Hypothalamus (tissue), 51 donors: ENCODE measurements around the gene DHRS7B.
"Not testable (repeated sequence)": the region's sequence is repeated elsewhere in the genome, so short reads cannot be mapped to it uniquely, and the experiment has no call there.

ENCODE experiments used
- DNase-seq, 51 donors: peaks; one replicate each; lab custom pipeline; 2025; lab: John Stamatoyannopoulos, UW

Gene DHRS7B

DNA sequence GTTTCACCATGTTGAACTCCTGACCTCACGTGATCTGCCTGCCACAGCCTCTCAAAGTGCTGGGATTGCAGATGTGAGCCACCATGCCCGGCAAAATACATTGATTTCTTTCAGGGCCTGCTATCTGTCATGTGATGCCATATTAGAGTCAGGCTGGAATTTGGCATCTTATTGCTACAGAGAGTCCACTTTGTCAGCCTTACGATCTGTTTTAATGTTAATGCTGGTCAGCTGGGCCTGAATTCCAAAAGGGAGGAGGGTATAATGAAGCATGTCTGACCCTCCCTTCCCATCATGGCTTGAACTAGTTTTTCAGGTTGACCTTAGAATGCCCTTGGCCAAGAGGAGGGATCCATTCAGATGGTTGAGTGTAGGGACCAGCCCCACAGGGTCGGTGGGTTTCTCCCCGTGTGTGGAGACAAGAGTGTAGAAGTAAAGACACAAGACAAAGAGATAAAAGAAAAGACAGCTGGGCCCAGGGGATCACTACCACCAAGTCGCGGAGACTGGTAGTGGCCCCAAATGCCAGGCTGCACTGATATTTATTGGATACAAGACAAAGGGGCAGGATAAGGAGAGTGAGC, 19.6 kb upstream of the DHRS7B start:
- not testable (repeated sequence) for DNase-seq

DNA sequence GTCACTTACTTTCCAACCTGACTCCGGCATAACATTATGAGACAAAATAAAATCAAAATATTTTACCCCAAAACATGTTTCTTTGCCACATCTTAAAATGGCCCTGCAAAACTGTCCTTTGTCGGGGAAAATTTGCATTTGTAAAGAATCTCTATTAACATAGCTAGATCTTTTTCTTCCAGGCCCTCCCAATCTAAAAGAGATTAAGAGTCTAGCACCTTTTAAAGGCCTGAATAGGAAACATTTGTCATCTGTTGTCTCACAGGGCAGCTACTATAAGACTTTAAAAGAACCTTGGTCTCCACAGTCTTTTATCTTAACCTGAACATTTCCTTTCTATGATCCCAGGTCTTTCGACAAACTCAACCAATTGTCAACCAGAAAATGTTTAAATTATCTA, 18.1 kb upstream of the DHRS7B start:
- DNase-seq, result no peak

DNA sequence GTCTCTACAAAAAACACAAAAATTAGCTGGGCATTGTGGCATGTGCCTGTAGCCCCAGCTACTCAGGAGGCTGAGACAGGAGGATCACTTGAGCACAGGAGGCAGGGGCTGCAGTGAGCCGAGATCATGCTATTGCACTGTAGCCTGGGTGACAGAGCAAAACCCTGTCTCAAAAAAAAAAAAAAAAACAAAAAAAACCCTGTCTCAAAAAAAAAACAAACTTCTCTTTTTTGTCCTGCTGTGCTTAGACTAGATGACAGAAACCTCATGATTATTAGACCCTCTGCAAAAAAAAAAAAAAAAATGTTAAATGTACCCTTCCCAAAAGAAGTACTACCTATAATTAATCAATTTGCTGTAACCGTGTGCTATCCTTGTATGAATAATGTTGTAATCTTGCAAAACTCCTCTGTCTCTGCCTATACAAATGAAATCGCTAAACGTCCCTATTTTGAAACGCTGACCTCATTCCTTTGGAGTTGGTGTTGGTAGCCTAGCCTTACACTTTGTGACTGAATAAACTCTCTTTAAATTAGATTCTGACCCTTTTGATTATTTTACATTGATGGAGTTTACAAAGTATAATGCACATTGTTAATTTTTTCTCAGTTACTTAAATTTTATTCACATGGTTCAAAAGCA, 13.6 kb upstream of the DHRS7B start:
- no peak for DNase-seq

DNA sequence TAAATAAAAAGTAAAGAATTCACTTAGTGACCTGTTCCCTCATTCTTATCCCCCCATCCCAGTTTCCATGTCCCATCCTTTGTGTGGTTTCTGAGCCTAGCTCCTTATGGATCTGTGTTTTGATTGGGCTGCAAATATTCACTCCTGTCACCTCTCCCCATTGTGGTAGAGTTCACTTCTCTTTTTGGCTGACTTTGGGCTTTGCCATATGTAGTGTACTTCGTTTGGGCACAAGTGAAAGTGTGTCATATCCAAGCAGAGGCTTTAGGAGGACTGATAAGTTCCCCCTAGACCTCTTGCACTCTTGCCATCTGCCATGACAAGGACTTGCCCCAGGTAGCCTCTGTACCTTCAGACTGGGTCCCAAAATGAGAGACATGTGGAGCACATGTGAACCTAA, 13.0 kb upstream of the DHRS7B start:
- DNase-seq, result no peak

DNA sequence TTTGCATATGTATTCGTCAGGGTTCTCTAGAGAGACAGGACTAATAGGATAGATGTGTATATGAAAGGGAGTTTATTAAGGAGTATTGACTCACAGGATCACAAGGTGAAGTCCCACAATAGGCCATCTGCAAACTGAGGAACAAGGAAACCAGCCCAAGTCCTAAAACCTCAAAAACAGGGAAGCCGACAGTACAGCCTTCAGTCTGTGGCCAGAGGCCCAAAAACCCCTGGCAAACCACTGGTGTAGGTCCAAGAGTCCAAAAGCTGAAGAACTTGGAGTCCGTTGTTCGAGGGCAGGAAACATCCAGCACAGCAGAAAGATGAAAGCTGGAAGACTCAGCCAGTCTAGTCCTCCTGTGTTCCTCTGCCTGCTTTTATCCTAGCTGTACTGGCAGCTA, 12.0 kb upstream of the DHRS7B start:
- DNase-seq, result not testable (repeated sequence)

DNA sequence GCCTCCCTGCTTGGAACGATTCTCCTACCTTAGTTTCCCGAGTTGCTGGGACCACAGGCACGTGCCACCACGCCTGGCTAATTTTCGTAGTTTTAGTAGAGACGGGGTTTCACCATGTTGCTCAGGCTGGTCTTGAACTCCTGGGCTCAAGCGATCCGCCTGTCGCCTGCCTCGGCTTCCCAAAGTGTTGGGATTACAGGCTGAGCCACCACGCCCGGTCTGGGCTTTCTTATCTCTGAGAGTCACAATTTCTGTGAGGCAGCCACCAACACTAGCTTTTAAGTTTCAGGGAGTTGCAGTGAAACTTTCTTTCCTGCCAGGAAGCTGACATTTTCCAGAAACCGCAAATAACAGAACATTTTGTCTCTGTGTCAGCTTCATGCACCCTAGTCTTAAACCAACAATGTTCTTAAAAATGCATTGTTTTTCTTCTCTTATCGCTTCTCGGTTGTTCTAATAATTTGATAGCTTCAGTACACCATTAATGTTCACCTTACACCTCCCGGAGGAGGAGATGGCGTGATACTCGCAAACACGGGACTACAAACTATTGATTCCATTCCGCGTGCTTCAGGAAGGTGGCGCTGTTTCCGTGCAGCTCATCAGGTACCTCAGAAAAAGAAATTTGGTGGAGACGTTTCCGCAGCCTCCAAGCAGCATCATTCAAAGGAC, 7.4 kb upstream of the DHRS7B start:
- peak in 39 of 51 donors; percentile 3 to 70 (median 38) for DNase-seq

DNA sequence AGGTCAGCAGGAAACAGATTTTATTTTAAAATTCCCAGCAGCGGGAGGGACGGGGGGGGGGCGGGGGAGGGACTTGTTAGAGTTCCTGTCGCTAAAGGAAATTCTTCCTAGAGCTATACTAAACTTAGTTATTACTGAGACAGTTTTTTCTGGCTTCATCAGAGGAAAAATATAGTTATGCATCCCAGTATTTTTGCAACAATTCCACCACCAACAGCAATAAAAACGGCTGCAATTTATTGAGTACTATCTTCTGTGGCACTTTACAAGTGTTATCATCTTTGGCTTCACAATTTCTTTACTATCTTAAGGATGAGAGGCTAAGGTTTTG, 6.9 kb upstream of the DHRS7B start:
- no peak for DNase-seq

DNA sequence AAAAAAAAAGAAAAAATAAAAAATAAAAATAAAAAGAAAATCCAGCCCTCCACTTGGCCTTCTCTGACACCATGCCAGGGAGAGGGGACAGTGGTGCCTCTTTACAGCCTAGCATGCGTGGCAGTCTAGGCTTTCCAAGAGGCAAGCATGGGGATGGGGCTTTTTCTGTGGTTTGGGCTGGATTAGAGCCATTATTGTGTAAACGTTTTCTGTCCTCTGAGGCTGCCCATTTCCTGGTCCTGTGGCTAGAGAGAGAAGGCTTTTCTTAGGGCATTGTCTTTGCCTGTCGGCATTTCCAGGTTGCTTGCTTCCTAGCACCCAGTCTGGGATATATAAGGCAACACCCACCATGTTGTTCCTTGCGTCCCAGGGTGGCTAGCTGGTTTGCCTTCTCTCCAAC, 2.7 kb upstream of the DHRS7B start:
- no peak for DNase-seq

DNA sequence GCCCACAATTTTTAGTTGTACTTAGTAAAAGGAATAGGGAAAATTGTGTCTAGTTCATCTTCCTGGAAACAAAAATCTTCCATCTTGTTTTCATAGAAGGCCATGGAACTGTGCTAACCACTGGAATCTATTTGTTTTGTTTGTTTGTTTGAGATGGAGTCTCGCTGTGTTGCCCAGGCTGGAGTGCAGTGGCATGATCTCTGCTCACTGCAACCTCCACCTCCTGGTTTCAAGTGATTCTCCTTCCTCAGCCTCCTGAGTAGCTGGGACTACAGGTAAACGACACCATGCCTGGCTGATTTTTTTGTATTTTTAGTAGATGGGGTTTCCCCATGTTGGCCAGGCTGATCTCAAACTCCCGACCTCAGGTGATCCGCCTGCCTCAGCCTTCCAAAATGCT, 2.2 kb upstream of the DHRS7B start:
- DNase-seq, result not testable (repeated sequence)

DNA sequence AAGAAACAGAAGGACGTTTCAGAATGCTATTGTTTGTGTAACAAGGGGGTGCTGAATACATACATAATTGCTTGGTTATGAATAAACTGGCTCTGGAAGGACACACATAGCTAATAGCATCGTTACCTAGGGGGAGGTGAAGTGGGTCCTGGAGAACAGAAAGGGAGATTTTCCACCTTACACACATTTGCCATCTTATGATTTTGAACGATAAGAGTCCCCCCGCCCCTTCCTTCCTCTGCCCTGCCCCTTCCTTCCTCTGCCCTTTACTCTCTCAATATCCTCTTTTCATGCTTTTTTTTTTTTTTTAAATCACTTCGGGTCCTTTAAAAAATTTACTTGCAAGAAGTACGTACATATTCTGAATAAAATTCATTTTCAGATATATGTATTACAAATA, 902 bp upstream of the DHRS7B start:
- no peak for DNase-seq

DNA sequence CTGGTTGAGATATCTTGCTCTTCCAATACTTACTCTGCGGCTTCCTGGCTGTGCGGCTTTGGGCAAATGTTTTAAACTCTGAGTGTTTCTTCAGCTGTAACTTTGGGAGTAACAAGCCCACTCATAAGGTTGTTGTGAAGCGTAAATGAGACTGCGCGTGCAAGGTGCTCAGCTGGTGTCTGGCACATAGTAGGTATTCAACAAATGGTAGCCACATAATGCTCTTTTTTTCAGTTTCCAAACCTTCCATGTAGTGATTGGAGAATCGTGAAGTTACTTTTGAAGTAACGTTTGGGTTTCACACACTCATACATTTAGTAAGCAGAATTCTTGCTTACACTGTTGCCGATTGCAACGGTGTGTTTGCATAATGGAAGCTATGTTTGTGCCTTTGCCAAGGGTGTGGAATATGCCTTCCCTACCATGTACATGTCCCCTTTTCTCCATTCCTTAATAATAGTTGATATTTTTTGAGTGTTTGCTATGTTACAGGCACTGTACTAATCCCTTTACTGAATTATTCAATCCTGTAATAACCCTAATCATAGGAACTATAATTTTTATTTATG, 829 bp downstream of the DHRS7B start:
- DNase-seq, result no peak

DNA sequence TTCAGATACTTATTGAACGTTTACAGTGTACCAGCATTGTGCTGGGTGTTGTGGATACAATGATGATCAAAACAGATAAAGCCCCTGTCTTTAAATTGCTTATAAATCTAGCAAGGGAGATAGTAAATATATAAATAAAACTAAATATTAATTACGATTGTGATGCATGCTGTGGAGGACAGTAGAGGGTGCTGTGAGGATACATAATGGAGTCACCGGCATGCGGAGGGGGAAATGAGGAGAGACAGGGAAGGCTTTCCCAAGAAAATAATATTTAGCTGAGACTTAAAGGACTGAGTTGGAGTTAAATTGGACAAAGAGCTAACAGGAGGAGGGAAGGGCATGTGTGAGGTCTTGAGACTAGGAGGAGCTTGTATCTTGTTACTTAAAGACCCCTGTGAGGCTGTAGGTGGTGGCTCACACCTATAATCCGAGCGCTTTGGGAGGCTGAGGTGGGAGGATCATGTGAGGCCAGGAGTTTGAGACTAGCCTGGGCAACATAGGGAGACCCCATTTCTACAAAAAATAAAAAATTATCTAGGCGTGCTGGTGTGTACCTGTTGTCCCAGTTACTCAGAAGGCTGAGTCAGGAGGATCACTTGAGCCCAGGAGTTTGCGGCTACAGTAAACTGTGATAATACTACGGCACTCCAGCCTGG, 2.4 kb downstream of the DHRS7B start:
- DNase-seq, result peak in 7 of 51 donors; percentile 2 to 16 (median 4)

DNA sequence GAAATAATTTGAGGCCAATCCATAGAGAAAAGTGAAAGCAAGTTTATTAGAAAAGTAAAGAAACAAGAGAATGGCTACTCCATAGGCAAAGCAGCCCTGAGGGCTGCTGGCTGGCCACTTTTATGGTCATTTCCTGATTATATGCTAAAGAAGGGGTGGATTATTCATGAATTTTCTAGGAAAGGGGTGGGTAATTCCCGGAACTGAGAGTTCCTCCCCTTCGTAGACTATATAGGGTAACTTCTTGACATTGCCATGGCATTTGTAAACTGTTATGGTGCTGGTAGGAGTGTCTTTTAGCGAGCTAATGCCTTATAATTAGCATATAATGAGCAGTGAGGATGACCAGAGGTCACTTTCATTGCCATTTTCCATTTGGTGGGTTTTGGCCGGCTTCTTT, 4.4 kb downstream of the DHRS7B start:
- no peak for DNase-seq

DNA sequence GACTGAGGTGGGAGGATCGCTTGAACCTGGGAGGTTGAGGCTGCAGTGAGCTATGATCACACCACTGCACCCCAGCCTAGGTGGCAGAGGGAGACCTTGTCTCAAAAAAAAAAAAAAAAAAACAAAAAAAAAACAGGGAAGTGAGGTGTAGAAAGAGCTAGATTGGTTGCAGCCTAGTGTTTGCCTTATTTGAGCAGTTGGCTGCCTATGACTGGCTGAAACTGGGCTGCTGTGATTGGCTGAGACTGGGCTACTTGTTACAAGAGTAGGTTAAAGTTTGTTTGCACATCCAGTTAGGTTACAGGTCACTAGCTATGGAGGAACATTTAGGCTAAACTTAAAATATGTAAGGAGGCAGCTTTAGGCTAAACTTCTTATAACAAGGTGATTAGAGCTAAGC, 5.7 kb downstream of the DHRS7B start:
- no peak for DNase-seq

DNA sequence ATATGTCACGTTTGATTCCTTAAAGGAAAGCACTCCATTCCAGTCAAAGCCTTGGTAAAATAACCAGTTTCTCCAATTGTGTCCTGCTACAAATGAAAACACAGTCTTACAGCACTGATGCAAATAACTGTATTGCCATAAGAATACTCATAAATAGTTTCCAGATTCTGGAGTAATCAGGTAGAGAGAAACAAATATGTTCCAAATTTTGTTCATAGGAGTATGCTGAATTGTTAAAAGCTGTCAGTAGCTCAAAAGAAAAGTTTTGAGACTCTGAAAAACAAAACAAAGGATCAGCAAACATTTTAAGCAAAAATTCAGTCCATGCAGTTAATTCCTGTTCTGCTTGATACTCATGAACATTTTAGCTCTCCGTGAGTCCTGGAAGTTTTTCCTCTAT, 7.8 kb downstream of the DHRS7B start:
- DNase-seq, result no peak

DNA sequence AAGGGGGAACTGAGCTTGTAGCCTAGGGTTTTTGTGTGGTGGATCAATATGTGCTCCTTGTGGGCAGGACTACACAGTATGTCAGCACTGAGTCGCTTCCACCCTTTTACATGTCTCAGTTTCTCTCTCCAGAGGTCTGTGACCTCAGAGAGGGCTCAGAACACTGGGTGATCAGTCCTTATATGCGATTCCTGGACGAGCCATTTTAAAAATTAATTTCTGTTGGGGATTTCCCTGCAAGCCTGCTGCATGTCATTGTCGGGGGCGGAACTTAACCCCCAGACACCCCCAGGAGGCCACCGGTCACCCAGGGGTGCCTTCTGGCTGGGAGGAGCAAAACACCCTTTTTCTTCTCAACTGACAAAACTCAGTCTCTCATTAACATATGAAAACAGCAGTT, 14.1 kb downstream of the DHRS7B start:
- DNase-seq, result no peak

DNA sequence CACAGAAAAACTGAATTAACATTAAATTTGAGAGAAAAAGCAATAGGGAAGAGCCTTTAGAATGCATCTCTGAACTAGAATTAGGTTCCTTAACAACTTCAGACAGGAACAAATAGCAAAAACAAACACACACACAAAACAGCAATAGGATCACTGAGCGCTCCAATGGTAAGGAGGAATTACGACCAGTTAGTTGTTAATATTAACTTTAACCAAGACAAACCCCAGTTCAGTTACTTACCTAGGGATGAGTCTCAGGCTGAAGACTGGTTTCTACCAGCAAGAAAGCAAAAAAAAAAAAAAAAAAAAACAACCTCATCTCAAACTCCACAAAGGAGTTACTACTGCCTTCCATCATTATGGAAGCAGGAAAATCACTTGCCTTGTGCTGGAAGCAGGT, 14.6 kb downstream of the DHRS7B start:
- no peak for DNase-seq

DNA sequence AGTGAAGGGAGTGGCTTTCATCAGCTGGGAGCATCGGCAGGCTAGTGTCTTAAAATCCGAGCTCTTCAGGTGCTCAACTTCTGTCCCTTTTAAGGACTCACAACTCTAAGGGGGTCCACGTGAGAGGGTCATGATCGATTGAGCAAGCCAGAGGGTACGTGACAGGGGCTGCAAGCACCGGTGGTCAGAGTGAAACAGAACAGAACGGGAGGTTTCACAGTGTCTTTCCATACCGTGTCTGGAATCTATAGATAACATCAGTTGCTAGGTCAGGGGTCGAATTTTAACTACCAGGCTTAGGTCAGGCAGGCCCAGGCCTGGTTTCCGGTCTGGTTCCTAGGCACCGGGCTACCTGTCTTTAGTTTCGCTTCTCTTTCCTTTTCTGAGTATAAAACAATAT, 15.3 kb downstream of the DHRS7B start:
- DNase-seq, result not testable (repeated sequence)

DNA sequence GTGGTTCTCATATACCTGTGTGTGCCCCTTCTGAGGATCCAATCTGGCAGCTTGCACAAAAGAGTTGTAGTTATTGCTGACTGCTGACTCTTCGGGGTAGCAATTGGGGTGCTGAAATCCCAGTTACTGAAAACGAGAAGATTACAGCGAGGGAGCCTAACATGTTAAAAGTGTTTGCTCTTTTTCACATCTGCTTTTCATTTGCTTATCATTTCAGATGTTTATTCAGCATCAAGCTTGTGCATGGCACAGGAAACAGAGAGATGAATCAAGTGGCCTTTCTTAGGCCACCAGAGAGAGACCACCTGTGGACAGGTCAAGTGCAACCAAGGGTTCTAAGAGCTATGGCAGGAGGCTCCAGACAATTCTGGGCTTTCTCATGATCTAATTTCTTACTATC, 16.9 kb downstream of the DHRS7B start:
- DNase-seq, result no peak

DNA sequence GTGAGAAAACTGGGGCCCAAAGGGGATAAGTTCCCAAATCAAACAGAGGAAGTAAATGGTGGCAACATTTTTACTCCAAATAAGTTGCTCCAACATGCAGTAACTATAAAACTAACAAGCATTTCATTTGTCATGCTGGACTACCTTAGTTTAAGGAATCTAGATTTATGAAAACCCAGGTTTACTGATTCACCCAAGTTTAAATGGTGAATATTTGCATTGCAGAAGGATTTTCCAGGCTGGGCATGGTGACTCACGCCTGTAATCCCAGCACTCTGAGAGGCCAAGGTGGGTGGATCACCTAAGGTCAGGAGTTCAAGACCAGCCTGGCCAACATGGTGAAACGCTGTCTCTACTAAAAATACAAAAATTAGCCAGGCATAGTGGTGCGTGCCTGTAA, 17.5 kb downstream of the DHRS7B start:
- not testable (repeated sequence) for DNase-seq

DNA sequence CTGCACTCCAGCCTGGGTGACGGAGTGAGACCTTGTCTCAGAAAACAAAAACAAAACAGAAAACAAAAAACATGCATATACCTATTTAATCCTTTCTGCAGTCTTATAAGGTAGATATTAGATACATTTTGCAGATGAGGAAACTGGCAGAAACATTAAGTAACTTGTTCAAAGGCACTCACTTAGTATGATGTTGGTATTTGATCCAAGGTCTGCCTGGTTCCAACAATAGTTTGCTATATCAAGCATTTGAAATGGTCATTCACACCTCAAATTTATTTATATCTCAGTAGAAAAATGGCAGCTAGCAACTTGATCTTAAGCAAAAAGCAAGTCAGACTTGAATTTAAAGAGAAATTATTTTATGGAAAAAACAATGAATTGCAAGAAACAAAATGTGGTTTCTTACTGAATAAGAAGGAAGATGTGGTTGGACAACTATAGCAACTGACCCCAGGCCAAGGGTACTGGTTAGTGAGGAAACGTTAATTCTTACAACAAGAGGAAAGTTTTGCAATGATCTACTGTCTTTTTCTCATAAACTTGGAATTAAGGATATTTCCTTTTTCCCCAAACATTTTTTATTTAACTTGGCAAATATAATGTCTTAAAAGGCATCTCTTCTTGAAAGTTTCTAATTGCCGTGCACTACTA, 19.7 kb downstream of the DHRS7B start:
- no peak for DNase-seq
